ENCODE results near the gene CYP3A5.

DNA sequence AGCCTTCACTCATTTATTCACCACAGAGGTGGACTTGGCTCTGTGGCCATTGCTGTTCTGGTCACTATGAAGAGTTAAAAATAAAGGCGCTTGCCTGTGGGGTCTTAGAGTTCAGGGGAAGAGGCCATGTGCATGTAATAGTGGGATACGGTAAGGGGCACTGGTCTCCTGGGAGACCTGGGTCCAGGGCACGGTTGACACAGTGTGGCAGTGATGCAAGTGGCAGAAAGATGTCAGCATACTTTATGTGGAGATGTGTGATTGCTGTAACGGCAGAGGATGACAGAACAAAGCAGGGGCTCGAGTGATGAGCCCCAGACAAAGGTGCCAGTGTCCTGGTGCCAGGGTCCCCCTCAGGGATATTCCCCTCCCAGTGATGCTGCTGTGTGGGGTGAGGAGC lies 54.5 kb downstream of the CYP3A5 start:
- TF ChIP-seq SP5 (CRISPR knock-in tag; IDR thresholded peaks at IDR 0.05; ENCODE audit: borderline replicate concordance, low read depth) = no peak
- TF ChIP-seq JUN (CRISPR knock-in tag; IDR thresholded peaks at IDR 0.05) = no peak
- no peak for TF ChIP-seq TBP (CRISPR knock-in tag; IDR thresholded peaks at IDR 0.05)
- no peak for TF ChIP-seq ZNF776 (CRISPR knock-in tag; IDR thresholded peaks at IDR 0.05)
- no peak for TF ChIP-seq EZH2 (conservative IDR thresholded peaks at IDR 0.05; ENCODE audit: low read depth, low read length)
- no peak for TF ChIP-seq BHLHE40 (IDR thresholded peaks at IDR 0.05; ENCODE audit: low read length)
- no peak for TF ChIP-seq EP300 (IDR thresholded peaks at IDR 0.05; ENCODE audit: low read depth in 2 of 2, low read length in 2 of 2)
- no peak for TF ChIP-seq EP300 (CRISPR knock-in tag; IDR thresholded peaks at IDR 0.05; ENCODE audit: borderline replicate concordance)
- TF ChIP-seq ZNF282 (IDR thresholded peaks at IDR 0.05; ENCODE audit: partially characterized antibody) = no peak
- no peak for TF ChIP-seq POLR2AphosphoS5 (IDR thresholded peaks at IDR 0.05; ENCODE audit: low read depth, low read length)
- no peak for TF ChIP-seq HNRNPLL (IDR thresholded peaks at IDR 0.05; ENCODE audit: low read depth, low read length, poor library complexity, severe bottlenecking)

Data from HepG2 (cell line).